GM18867 (cell line): ENCODE measurements around the gene DCAF6.
"Not testable (repeated sequence)": the region's sequence is repeated elsewhere in the genome, so short reads cannot be mapped to it uniquely, and the experiment has no call there.

ENCODE experiments used
- ATAC-seq: cut with Tn5 transposase; IDR thresholded peaks from one replicate; pipeline ENCODE4 v1.9.1; 2021; ENCODE audit warnings: mild to moderate bottlenecking, moderate library complexity; ENCODE audit not compliant: unreplicated experiment

Gene DCAF6

GRCh38 chr1:167923324-167924056 lies 13.0 kb upstream of the DCAF6 start:
- ATAC-seq, result peak; percentile 36

GRCh38 chr1:167924102-167924501 lies 12.4 kb upstream of the DCAF6 start:
- ATAC-seq, result no peak

GRCh38 chr1:167924543-167925231 lies 11.8 kb upstream of the DCAF6 start:
- no peak for ATAC-seq

GRCh38 chr1:167926486-167926997 lies 9.9 kb upstream of the DCAF6 start:
- ATAC-seq, result no peak

GRCh38 chr1:167927046-167927754 lies 9.3 kb upstream of the DCAF6 start:
- no peak for ATAC-seq

- ATAC-seq, result no peak
Measured at GRCh38 chr1:167928457-167928852, 8.0 kb upstream of the DCAF6 start.

- ATAC-seq, result not testable (repeated sequence)
Measured at GRCh38 chr1:167928919-167929318, 7.6 kb upstream of the DCAF6 start.

GRCh38 chr1:167929725-167930124 lies 6.8 kb upstream of the DCAF6 start:
- ATAC-seq, result no peak

- no peak for ATAC-seq
Measured at GRCh38 chr1:167933788-167934187, 2.7 kb upstream of the DCAF6 start.

- ATAC-seq, result no peak
Measured at GRCh38 chr1:167934426-167935215, 1.9 kb upstream of the DCAF6 start.

- peak; percentile 6 for ATAC-seq
Measured at GRCh38 chr1:167935216-167936067, 1.0 kb upstream of the DCAF6 start.

GRCh38 chr1:167936930-167937708 lies 636 bp downstream of the DCAF6 start, which contains the start of gene MPC2:
Gene MPC2, minus strand, starts transcription at chr1:167937072. Its CDS starts 1,231 bp downstream, at chr1:167935841.
- ATAC-seq, result peak; percentile 18

GRCh38 chr1:167937709-167938010 lies 1.2 kb downstream of the DCAF6 start:
- no peak for ATAC-seq

- ATAC-seq, result no peak
Measured at GRCh38 chr1:167938080-167938636, 1.7 kb downstream of the DCAF6 start.

GRCh38 chr1:167940264-167940663 lies 3.8 kb downstream of the DCAF6 start:
- ATAC-seq, result no peak

GRCh38 chr1:167943541-167943940 lies 7.1 kb downstream of the DCAF6 start:
- no peak for ATAC-seq

GRCh38 chr1:167947733-167948132 lies 11.2 kb downstream of the DCAF6 start:
- no peak for ATAC-seq

- no peak for ATAC-seq
Measured at GRCh38 chr1:167949785-167950184, 13.3 kb downstream of the DCAF6 start.

- no peak for ATAC-seq
Measured at GRCh38 chr1:167950569-167950968, 14.1 kb downstream of the DCAF6 start.
